Fibroblast of lung (primary cell): Measurements from ENCODE around the gene SMC4. TPM values are rescaled to one million over a fixed set of nuclear protein-coding genes. Genes with fewer than 3 reads are reported as not detected.

ENCODE experiments used
- DNase-seq, 2 donors: peaks; one replicate each; pipeline versions ENCODE4 v3.0.0 to v3.0.0-alpha.2; 2010; ENCODE audit warnings: low read depth in 2 of 2
- H2AFZ ChIP-seq: 2 replicates; pipeline ENCODE4 v1.5.1; 2012; ENCODE audit warnings: low read length, control low read depth, inconsistent platforms
- H3K27ac ChIP-seq: 2 replicates; pipeline ENCODE4 v1.5.1; 2011; ENCODE audit warnings: low read length, control low read depth; ENCODE audit not compliant: insufficient read depth
- H3K27me3 ChIP-seq: 2 replicates; pipeline ENCODE4 v1.5.1; 2011; ENCODE audit warnings: mild to moderate bottlenecking, low read length; ENCODE audit not compliant: control insufficient read depth, insufficient read depth
- H3K36me3 ChIP-seq: 2 replicates; pipeline ENCODE4 v1.5.1; 2011; ENCODE audit warnings: low read length; ENCODE audit not compliant: control insufficient read depth, insufficient read depth
- H3K4me1 ChIP-seq: 2 replicates; pipeline ENCODE4 v1.5.1; 2011; ENCODE audit warnings: low read length; ENCODE audit not compliant: control insufficient read depth, insufficient read depth; ENCODE audit errors: extremely low read depth
- H3K4me2 ChIP-seq: 2 replicates; pipeline ENCODE4 v1.5.1; 2011; ENCODE audit warnings: low read length, control low read depth; ENCODE audit not compliant: insufficient read depth; ENCODE audit errors: extremely low read depth
- H3K4me3 ChIP-seq, 4 experiments: fragments of 200-600 bp in 1 of 4; sonication (generic) in 1 of 4; replicated peaks in 1 of 4; 2 replicates each; pipeline ENCODE4 v1.5.1; 2011 to 2016; ENCODE audit warnings: low read length in 4 of 4, low read depth in 3 of 4, mild to moderate bottlenecking in 3 of 4, control low read depth in 2 of 4, inconsistent platforms in 1 of 4, mixed read lengths in 1 of 4; ENCODE audit not compliant: insufficient read depth in 1 of 4; ENCODE audit errors: control extremely low read depth in 1 of 4
- H3K79me2 ChIP-seq: 2 replicates; pipeline ENCODE4 v1.5.1; 2012; ENCODE audit warnings: mild to moderate bottlenecking, low read length, inconsistent platforms; ENCODE audit not compliant: control insufficient read depth, insufficient read depth
- H3K9ac ChIP-seq: 2 replicates; pipeline ENCODE4 v1.5.1; 2011; ENCODE audit warnings: mild to moderate bottlenecking, low read length, control low read depth; ENCODE audit not compliant: insufficient read depth
- H3K9me3 ChIP-seq: 2 replicates; pipeline ENCODE4 v1.5.1; 2012; ENCODE audit warnings: low read depth, low read length; ENCODE audit not compliant: control insufficient read depth, insufficient read depth
- H4K20me1 ChIP-seq: 2 replicates; pipeline ENCODE4 v1.5.1; 2011; ENCODE audit warnings: low read length; ENCODE audit not compliant: control insufficient read depth, insufficient read depth; ENCODE audit errors: extremely low read depth
- EZH2 ChIP-seq: IDR thresholded peaks from 2 replicates; pipeline ENCODE4 v1.5.1; 2012; ENCODE audit warnings: low read length, control low read depth, mild to moderate bottlenecking; ENCODE audit errors: missing control alignments
- polyA plus RNA-seq, 2 donors: library from polyadenylated mRNA; depleted of rRNA in 1 of 2; stranded (reverse) in 1 of 2; unstranded in 1 of 2; fragments of >200 nt; gene quantifications; 2 replicates each; pipeline ENCODE4 v1.2.1, GENCODE V29; 2011 to 2012; ENCODE audit warnings: missing spikeins in 1 of 2
- total RNA-seq: library from RNA; depleted of rRNA; stranded (reverse); fragments of >200 nt; gene quantifications from 2 replicates; pipeline ENCODE4 v1.2.1, GENCODE V29; 2014
- TF ChIP-seq, protein P1 (sequence below), 2 donors: IDR thresholded peaks in 1 of 2; conservative IDR thresholded peaks in 1 of 2; 1 replicate in 1 of 2; 2 replicates in 1 of 2; pipeline ENCODE4 v1.5.1; 2011 to 2012; ENCODE audit warnings: low read length in 2 of 2, control low read depth in 1 of 2, inconsistent platforms in 1 of 2, low read depth in 1 of 2, mild to moderate bottlenecking in 1 of 2

Gene SMC4
- total and polyA plus RNA-seq, 2 donors (not counting 1 experiment from before 2014, with no cell fraction given) = 34.7 to 48.4 TPM

DNA sequence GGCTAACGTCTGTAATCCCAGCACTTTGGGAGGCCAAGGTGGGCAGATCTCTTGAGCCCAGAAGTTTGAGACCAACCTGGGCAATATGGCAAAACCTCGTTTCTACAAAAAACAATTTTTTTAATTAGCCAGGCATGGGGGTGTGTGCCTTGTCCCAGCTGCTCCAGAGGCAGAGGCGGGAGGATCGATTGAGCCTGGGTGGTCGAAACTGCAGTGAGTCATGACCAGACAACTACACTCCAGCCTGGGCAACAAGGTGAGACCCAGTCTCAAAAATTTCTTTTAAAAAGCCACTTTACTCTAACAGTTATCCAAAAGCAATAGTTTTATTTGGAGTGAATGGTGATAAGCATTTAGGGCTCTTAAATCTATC lies 37.6 kb downstream of the SMC4 start:
- Histone ChIP-seq H3K9ac (no peak overlapping the region), H3K4me2 (no peak overlapping the region), H3K9me3 (no peaks in the 10 kb centered on the region), H3K27ac (no peak overlapping the region), H3K4me1 (peaks cover 2% of the 10 kb centered on the region), H3K79me2 (peaks cover 60% of the 10 kb centered on the region), H4K20me1 (no peaks in the 10 kb centered on the region), H3K4me3 (no peak overlapping the region), H3K27me3 (no peaks in the 10 kb centered on the region), H2AFZ (no peak overlapping the region), H3K36me3 (peaks cover 1% of the 10 kb centered on the region)
- no peak for DNase-seq
- TF ChIP-seq, protein P1, sequence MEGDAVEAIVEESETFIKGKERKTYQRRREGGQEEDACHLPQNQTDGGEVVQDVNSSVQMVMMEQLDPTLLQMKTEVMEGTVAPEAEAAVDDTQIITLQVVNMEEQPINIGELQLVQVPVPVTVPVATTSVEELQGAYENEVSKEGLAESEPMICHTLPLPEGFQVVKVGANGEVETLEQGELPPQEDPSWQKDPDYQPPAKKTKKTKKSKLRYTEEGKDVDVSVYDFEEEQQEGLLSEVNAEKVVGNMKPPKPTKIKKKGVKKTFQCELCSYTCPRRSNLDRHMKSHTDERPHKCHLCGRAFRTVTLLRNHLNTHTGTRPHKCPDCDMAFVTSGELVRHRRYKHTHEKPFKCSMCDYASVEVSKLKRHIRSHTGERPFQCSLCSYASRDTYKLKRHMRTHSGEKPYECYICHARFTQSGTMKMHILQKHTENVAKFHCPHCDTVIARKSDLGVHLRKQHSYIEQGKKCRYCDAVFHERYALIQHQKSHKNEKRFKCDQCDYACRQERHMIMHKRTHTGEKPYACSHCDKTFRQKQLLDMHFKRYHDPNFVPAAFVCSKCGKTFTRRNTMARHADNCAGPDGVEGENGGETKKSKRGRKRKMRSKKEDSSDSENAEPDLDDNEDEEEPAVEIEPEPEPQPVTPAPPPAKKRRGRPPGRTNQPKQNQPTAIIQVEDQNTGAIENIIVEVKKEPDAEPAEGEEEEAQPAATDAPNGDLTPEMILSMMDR (conservative IDR thresholded peaks at IDR 0.05 in 1 of 2, IDR thresholded peaks at IDR 0.05 in 1 of 2; ENCODE audit: low read depth in 1 of 2, low read length in 2 of 2) = no peak
- no peak for TF ChIP-seq EZH2

DNA sequence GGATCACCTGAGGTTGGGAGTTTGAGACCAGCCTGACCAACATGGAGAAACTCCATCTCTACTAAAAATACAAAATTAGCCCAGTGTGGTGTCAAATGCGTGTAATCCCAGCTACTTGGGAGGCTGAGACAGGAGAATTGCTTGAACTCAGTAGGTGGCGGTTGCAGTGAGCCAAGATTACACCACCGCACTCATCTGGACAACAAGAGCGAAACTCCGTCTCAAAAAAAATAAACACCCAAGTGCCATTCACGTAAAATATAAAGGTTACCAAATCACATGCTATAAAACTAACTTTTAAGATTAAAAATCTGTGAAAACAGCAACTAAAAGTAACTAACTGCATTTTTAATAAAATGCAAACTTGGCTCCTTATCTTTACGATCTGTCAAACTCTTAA lies 41.2 kb downstream of the SMC4 start:
- no peak overlapping the region for H3K27ac ChIP-seq
- H3K9me3 ChIP-seq = no peaks in the 10 kb centered on the region
- H4K20me1 ChIP-seq = no peaks in the 10 kb centered on the region
- no peak overlapping the region for H3K4me2 ChIP-seq
- DNase-seq = no peak
- peaks cover under 1% of the 10 kb centered on the region for H3K36me3 ChIP-seq
- H3K4me1 ChIP-seq = no peaks in the 10 kb centered on the region
- no peak overlapping the region for H3K4me3 ChIP-seq
- no peak overlapping the region for H2AFZ ChIP-seq
- TF ChIP-seq EZH2 = no peak
- TF ChIP-seq, protein P1 (conservative IDR thresholded peaks at IDR 0.05 in 1 of 2, IDR thresholded peaks at IDR 0.05 in 1 of 2; ENCODE audit: low read depth in 1 of 2, low read length in 2 of 2) = no peak
- no peak overlapping the region for H3K9ac ChIP-seq
- peaks cover 76% of the 10 kb centered on the region for H3K79me2 ChIP-seq
- H3K27me3 ChIP-seq = no peaks in the 10 kb centered on the region

DNA sequence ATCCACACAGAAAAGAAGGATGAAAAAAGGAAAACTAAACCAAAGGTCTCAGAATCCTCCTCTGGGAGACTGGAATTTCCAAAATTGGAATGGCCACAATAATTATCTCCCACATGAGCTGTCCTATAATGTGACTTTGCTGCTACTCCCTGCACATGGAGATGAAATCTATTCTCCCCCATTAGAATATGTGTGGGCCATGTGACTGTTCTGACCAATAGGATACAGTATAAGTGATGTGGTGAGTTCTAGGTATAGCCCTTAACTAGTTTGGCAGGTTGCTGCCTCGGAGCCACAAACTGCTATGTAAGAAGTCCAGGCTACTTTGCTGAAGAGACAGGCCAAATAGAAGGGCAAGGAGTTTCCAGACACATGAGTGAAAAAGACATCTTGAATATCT lies 45.0 kb downstream of the SMC4 start:
- Histone ChIP-seq H3K27me3 (no peaks in the 10 kb centered on the region), H3K79me2 (peaks cover 91% of the 10 kb centered on the region), H4K20me1 (no peaks in the 10 kb centered on the region), H3K36me3 (peaks cover 2% of the 10 kb centered on the region), H3K27ac (no peak overlapping the region), H3K4me1 (no peaks in the 10 kb centered on the region), H2AFZ (no peak overlapping the region), H3K9ac (no peak overlapping the region), H3K4me2 (no peak overlapping the region), H3K9me3 (no peaks in the 10 kb centered on the region), H3K4me3 (no peak overlapping the region)
- no peak for TF ChIP-seq EZH2
- TF ChIP-seq, protein P1 (conservative IDR thresholded peaks at IDR 0.05 in 1 of 2, IDR thresholded peaks at IDR 0.05 in 1 of 2; ENCODE audit: low read depth in 1 of 2, low read length in 2 of 2) = no peak
- DNase-seq = no peak
